ENCODE measurements around the gene CDKL1.

Gene CDKL1

DNA sequence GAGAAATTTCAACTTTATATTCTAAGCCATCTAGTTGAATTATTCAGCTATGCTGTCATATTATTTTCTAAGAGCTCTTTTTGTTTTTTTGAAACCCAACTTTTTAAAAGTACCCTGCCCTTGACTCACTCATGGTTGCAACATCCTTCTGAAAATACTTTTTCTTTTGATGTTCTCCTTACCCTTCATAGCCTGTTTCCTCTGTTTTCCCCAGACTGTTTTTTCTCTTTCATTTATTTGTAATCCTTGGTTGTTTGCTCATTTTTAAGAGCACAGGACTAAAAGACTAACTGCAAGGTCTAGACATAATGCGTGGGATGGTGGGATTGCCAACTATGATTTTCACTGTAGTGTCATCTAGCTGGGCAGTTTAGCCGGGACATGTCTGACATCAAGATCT, 21.2 kb upstream of the CDKL1 start:
- no peaks in the 10 kb centered on the region for H3K27me3 ChIP-seq (ENCODE audit: insufficient read depth, insufficient read length)
- no peaks in the 10 kb centered on the region for H3K9me3 ChIP-seq (ENCODE audit: insufficient read depth, low read length)
- H3K4me1 ChIP-seq (ENCODE audit: insufficient read depth, insufficient read length): no peaks in the 10 kb centered on the region
- H3K4me3 ChIP-seq (ENCODE audit: insufficient read length, low read depth): no peak overlapping the region
- H3K36me3 ChIP-seq (ENCODE audit: insufficient read depth, insufficient read length, low read length): peaks cover 25% of the 10 kb centered on the region
- H3K9ac ChIP-seq (ENCODE audit: insufficient read length, low read depth): no peak overlapping the region
- DNase-seq (ENCODE audit: low read depth, low spot score): no peak
- TF ChIP-seq SUZ12 (IDR thresholded peaks at IDR 0.05; ENCODE audit: extremely low read depth, insufficient read depth, insufficient read length) (no peak), ZNF274 (IDR thresholded peaks at IDR 0.05; ENCODE audit: low read depth, low read length) (no peak), YY1 (IDR thresholded peaks at IDR 0.05; ENCODE audit: insufficient read depth, insufficient read length) (no peak)

DNA sequence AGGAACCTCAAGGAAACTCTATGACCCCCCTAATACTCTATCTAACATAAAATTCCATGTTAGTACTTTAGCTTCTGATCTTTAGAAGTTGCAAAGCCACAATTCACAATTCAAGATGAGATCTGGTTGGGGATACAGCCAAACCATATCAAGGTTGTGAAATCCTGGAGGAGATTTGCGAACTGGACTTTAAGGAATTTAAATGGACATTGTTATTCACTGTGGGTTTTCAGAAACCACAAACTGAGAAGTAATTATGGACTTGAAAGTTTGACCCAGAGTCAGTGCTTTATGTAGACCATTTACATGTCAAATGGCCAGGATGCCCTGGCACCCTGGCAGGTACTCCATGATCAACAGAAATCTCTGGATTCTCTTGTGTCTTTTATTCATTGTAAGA, 14.2 kb upstream of the CDKL1 start:
- no peak for DNase-seq (ENCODE audit: low read depth, low spot score)
- Histone ChIP-seq H3K9ac (ENCODE audit: insufficient read length, low read depth) (no peak overlapping the region), H3K4me3 (ENCODE audit: insufficient read length, low read depth) (no peak overlapping the region), H3K36me3 (ENCODE audit: insufficient read depth, insufficient read length, low read length) (no peaks in the 10 kb centered on the region), H3K9me3 (ENCODE audit: insufficient read depth, low read length) (no peaks in the 10 kb centered on the region), H3K4me1 (ENCODE audit: insufficient read depth, insufficient read length) (no peaks in the 10 kb centered on the region), H3K27me3 (ENCODE audit: insufficient read depth, insufficient read length) (no peaks in the 10 kb centered on the region)
- TF ChIP-seq ZNF274 (IDR thresholded peaks at IDR 0.05; ENCODE audit: low read depth, low read length) (no peak), YY1 (IDR thresholded peaks at IDR 0.05; ENCODE audit: insufficient read depth, insufficient read length) (no peak), SUZ12 (IDR thresholded peaks at IDR 0.05; ENCODE audit: extremely low read depth, insufficient read depth, insufficient read length) (no peak)

DNA sequence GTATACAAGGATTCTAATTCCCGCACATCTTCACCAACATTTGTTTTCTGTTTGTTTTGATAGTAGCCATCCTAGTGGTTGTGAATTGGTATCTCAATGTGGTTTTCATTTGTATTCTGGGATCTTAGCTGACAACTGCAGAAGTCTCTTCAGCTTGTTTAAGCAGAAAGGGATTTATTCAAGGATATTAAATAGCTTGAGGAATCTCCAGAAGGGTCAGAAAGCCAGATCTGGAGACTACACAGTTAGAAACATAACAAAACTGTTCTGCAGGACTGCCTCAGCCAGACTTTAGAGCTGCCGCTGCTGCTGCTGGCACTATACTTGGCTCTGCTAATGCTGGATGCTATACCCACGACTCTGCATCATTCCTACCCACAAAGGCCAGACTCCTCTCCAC, 13.4 kb upstream of the CDKL1 start:
- Histone ChIP-seq H3K9me3 (ENCODE audit: insufficient read depth, low read length) (no peaks in the 10 kb centered on the region), H3K9ac (ENCODE audit: insufficient read length, low read depth) (no peak overlapping the region), H3K4me3 (ENCODE audit: insufficient read length, low read depth) (no peak overlapping the region), H3K36me3 (ENCODE audit: insufficient read depth, insufficient read length, low read length) (no peaks in the 10 kb centered on the region), H3K4me1 (ENCODE audit: insufficient read depth, insufficient read length) (no peaks in the 10 kb centered on the region), H3K27me3 (ENCODE audit: insufficient read depth, insufficient read length) (no peaks in the 10 kb centered on the region)
- no peak for DNase-seq (ENCODE audit: low read depth, low spot score)
- TF ChIP-seq SUZ12 (IDR thresholded peaks at IDR 0.05; ENCODE audit: extremely low read depth, insufficient read depth, insufficient read length) (no peak), YY1 (IDR thresholded peaks at IDR 0.05; ENCODE audit: insufficient read depth, insufficient read length) (no peak), ZNF274 (IDR thresholded peaks at IDR 0.05; ENCODE audit: low read depth, low read length) (no peak)

DNA sequence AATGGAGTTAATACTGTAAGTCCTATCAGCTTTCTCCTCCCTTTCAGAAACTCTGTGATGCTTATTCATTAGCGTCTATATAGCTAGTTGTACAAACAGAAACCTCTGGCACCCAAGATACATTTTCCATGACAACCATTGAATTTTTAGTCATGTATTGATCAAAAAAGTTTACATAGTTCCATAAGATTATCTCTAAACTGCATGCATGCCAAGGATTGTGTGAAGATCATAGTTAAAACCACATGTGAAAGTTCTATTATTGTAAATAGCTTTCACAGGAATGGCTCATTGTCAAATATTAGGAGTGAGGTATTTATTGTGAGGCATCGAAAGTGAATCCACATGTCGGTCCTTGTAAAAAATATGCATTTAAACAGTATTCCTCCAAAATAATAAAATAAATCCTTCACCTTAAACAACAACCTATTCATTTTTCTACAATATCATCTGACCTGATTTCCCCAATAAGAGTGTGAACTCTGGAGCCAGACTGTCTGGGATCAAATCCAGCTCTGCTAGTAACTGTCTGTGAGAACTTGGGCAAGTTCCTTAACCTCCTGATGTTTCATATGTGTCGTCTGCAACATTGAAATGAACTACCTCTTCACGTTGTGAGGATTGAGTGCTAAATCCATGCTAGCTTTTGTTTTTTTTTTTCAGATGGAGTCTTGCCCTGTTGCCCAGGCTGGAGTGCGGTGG, 10.6 kb upstream of the CDKL1 start:
- no peak for DNase-seq (ENCODE audit: low read depth, low spot score)
- H3K4me1 ChIP-seq (ENCODE audit: insufficient read depth, insufficient read length): no peaks in the 10 kb centered on the region
- no peak overlapping the region for H3K9ac ChIP-seq (ENCODE audit: insufficient read length, low read depth)
- H3K4me3 ChIP-seq (ENCODE audit: insufficient read length, low read depth): no peak overlapping the region
- no peaks in the 10 kb centered on the region for H3K27me3 ChIP-seq (ENCODE audit: insufficient read depth, insufficient read length)
- H3K36me3 ChIP-seq (ENCODE audit: insufficient read depth, insufficient read length, low read length): no peaks in the 10 kb centered on the region
- H3K9me3 ChIP-seq (ENCODE audit: insufficient read depth, low read length): no peaks in the 10 kb centered on the region
- TF ChIP-seq ZNF274 (IDR thresholded peaks at IDR 0.05; ENCODE audit: low read depth, low read length): no peak
- TF ChIP-seq YY1 (IDR thresholded peaks at IDR 0.05; ENCODE audit: insufficient read depth, insufficient read length): no peak
- TF ChIP-seq SUZ12 (IDR thresholded peaks at IDR 0.05; ENCODE audit: extremely low read depth, insufficient read depth, insufficient read length): no peak

DNA sequence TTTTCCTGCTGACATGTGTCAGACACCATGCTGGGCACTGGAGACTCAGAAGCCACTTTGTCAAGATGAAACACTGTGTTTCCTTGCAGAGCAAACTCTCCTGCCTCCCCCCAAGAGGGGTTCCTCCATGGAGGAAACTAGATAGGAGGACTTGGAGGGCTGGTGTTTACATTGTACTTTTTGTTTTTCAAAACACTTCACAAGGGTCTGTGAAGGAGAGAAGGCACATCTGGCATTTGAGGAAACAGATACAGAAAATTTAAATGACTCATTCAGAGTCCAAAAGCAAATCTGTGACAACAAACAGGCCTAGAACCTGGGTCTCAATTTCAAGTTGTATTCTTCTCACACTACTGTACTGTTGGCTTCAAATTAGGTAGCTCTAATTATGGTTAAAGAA, 6.7 kb upstream of the CDKL1 start:
- Histone ChIP-seq H3K27me3 (ENCODE audit: insufficient read depth, insufficient read length) (peaks cover 1% of the 10 kb centered on the region), H3K9ac (ENCODE audit: insufficient read length, low read depth) (no peak overlapping the region), H3K4me3 (ENCODE audit: insufficient read length, low read depth) (no peak overlapping the region), H3K4me1 (ENCODE audit: insufficient read depth, insufficient read length) (peaks cover 3% of the 10 kb centered on the region), H3K9me3 (ENCODE audit: insufficient read depth, low read length) (no peaks in the 10 kb centered on the region), H3K36me3 (ENCODE audit: insufficient read depth, insufficient read length, low read length) (no peaks in the 10 kb centered on the region)
- TF ChIP-seq ZNF274 (IDR thresholded peaks at IDR 0.05; ENCODE audit: low read depth, low read length) (no peak), YY1 (IDR thresholded peaks at IDR 0.05; ENCODE audit: insufficient read depth, insufficient read length) (no peak), SUZ12 (IDR thresholded peaks at IDR 0.05; ENCODE audit: extremely low read depth, insufficient read depth, insufficient read length) (no peak)
- DNase-seq (ENCODE audit: low read depth, low spot score): no peak

DNA sequence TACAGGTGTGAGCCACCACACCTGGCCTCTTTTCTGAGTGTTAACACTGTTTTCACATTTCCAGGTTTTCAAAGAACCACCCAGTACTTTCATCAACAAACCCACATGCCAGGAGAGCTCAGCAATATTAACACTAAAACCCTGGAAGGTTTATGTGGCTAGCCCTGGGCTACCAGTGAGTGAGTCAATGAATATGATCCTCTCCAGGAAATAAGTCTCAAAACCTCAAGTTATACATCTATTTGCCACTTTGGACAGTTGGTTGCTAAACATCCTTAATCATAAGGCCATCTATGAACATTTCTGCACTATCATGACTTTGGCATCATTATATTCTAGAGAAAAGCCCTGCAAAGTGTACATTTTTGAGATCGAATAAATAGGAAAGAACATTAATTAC, 6.3 kb upstream of the CDKL1 start:
- H3K27me3 ChIP-seq (ENCODE audit: insufficient read depth, insufficient read length): peaks cover 6% of the 10 kb centered on the region
- no peak for TF ChIP-seq ZNF274 (IDR thresholded peaks at IDR 0.05; ENCODE audit: low read depth, low read length)
- TF ChIP-seq SUZ12 (IDR thresholded peaks at IDR 0.05; ENCODE audit: extremely low read depth, insufficient read depth, insufficient read length): no peak
- TF ChIP-seq YY1 (IDR thresholded peaks at IDR 0.05; ENCODE audit: insufficient read depth, insufficient read length): no peak
- no peak overlapping the region for H3K4me3 ChIP-seq (ENCODE audit: insufficient read length, low read depth)

DNA sequence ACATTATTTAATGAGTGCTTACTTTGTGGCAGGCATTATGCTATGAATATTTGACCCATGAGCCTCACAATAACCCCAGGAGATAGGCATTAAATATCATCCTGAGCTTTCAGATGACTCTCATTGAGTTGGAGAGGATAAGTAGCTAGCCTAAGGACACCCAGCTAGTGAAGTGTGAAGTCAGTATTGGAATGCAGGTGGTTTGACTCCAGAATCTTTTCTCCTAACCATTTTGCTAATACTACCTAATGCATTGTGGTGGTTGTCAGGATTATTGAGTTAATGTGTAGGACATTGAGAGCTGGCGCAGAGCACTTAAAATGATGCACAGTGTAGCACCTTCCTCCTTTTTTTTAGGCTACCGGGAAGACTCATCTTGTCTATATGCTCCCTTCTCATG, 3.8 kb upstream of the CDKL1 start:
- no peak overlapping the region for H3K9ac ChIP-seq (ENCODE audit: insufficient read length, low read depth)
- H3K36me3 ChIP-seq (ENCODE audit: insufficient read depth, insufficient read length, low read length): no peaks in the 10 kb centered on the region
- TF ChIP-seq ZNF274 (IDR thresholded peaks at IDR 0.05; ENCODE audit: low read depth, low read length) (no peak), YY1 (IDR thresholded peaks at IDR 0.05; ENCODE audit: insufficient read depth, insufficient read length) (no peak), SUZ12 (IDR thresholded peaks at IDR 0.05; ENCODE audit: extremely low read depth, insufficient read depth, insufficient read length) (no peak)
- peaks cover 24% of the 10 kb centered on the region for H3K27me3 ChIP-seq (ENCODE audit: insufficient read depth, insufficient read length)
- peaks cover 3% of the 10 kb centered on the region for H3K4me1 ChIP-seq (ENCODE audit: insufficient read depth, insufficient read length)
- no peak overlapping the region for H3K4me3 ChIP-seq (ENCODE audit: insufficient read length, low read depth)
- DNase-seq (ENCODE audit: low read depth, low spot score): no peak
- no peaks in the 10 kb centered on the region for H3K9me3 ChIP-seq (ENCODE audit: insufficient read depth, low read length)

More for the DNA sequence above, 6.3 kb upstream of the CDKL1 start:
- Histone ChIP-seq H3K4me1 (ENCODE audit: insufficient read depth, insufficient read length) (peaks cover 3% of the 10 kb centered on the region), H3K36me3 (ENCODE audit: insufficient read depth, insufficient read length, low read length) (no peaks in the 10 kb centered on the region), H3K9ac (ENCODE audit: insufficient read length, low read depth) (no peak overlapping the region), H3K9me3 (ENCODE audit: insufficient read depth, low read length) (no peaks in the 10 kb centered on the region)
- DNase-seq (ENCODE audit: low read depth, low spot score): no peak
